ENCODE results near the gene ARL5A.
"Not testable (repeated sequence)": the region's sequence is repeated elsewhere in the genome, so short reads cannot be mapped to it uniquely, and the experiment has no call there.

The ARL5A gene

GRCh38 chr2:151796774-151797173, 31.4 kb downstream of the ARL5A start:
- DNase-seq (ENCODE audit: extremely low read depth in 1 of 2, low read depth in 1 of 2), result no peak

- DNase-seq (ENCODE audit: extremely low read depth in 1 of 2, low read depth in 1 of 2), result no peak
Observed at GRCh38 chr2:151795646-151796240, 32.5 kb downstream of the ARL5A start.

- DNase-seq (ENCODE audit: extremely low read depth in 1 of 2, low read depth in 1 of 2), result not testable (repeated sequence)
Observed at GRCh38 chr2:151794422-151794821, 33.8 kb downstream of the ARL5A start.

GRCh38 chr2:151793123-151793522, 35.1 kb downstream of the ARL5A start:
- no peak for DNase-seq (ENCODE audit: extremely low read depth in 1 of 2, low read depth in 1 of 2)

- no peak for DNase-seq (ENCODE audit: extremely low read depth in 1 of 2, low read depth in 1 of 2)
Observed at GRCh38 chr2:151792589-151792988, 35.6 kb downstream of the ARL5A start.

- no peak for DNase-seq (ENCODE audit: extremely low read depth in 1 of 2, low read depth in 1 of 2)
Observed at GRCh38 chr2:151791545-151791944, 36.7 kb downstream of the ARL5A start.

- DNase-seq (ENCODE audit: extremely low read depth in 1 of 2, low read depth in 1 of 2), result no peak
Observed at GRCh38 chr2:151790689-151791088, 37.5 kb downstream of the ARL5A start.

GRCh38 chr2:151789055-151789834, 39.0 kb downstream of the ARL5A start:
- DNase-seq (ENCODE audit: extremely low read depth in 1 of 2, low read depth in 1 of 2), result no peak

- no peak for DNase-seq (ENCODE audit: extremely low read depth in 1 of 2, low read depth in 1 of 2)
Observed at GRCh38 chr2:151786483-151786882, 41.7 kb downstream of the ARL5A start.

GRCh38 chr2:151786077-151786476, 42.1 kb downstream of the ARL5A start:
- no peak for DNase-seq (ENCODE audit: extremely low read depth in 1 of 2, low read depth in 1 of 2)

GRCh38 chr2:151783133-151783520, 45.1 kb downstream of the ARL5A start:
- DNase-seq (ENCODE audit: extremely low read depth in 1 of 2, low read depth in 1 of 2), result no peak

GRCh38 chr2:151782378-151783132, 45.7 kb downstream of the ARL5A start:
- DNase-seq (ENCODE audit: extremely low read depth in 1 of 2, low read depth in 1 of 2), result no peak

- no peak for DNase-seq (ENCODE audit: extremely low read depth in 1 of 2, low read depth in 1 of 2)
Observed at GRCh38 chr2:151781642-151782041, 46.6 kb downstream of the ARL5A start.

- no peak for DNase-seq (ENCODE audit: extremely low read depth in 1 of 2, low read depth in 1 of 2)
Observed at GRCh38 chr2:151780938-151781337, 47.3 kb downstream of the ARL5A start.

- DNase-seq (ENCODE audit: extremely low read depth in 1 of 2, low read depth in 1 of 2), result no peak
Observed at GRCh38 chr2:151777935-151778334, 50.3 kb downstream of the ARL5A start.

- no peak for DNase-seq (ENCODE audit: extremely low read depth in 1 of 2, low read depth in 1 of 2)
Observed at GRCh38 chr2:151777487-151777886, 50.7 kb downstream of the ARL5A start.

- no peak for DNase-seq (ENCODE audit: extremely low read depth in 1 of 2, low read depth in 1 of 2)
Observed at GRCh38 chr2:151776367-151776766, 51.9 kb downstream of the ARL5A start.

GRCh38 chr2:151775057-151775740, 53.0 kb downstream of the ARL5A start:
- DNase-seq (ENCODE audit: extremely low read depth in 1 of 2, low read depth in 1 of 2), result no peak

GRCh38 chr2:151774506-151774905, 53.7 kb downstream of the ARL5A start:
- no peak for DNase-seq (ENCODE audit: extremely low read depth in 1 of 2, low read depth in 1 of 2)

GRCh38 chr2:151771599-151772358, 56.4 kb downstream of the ARL5A start:
- no peak for DNase-seq (ENCODE audit: extremely low read depth in 1 of 2, low read depth in 1 of 2)

GRCh38 chr2:151770995-151771394, 57.2 kb downstream of the ARL5A start:
- no peak for DNase-seq (ENCODE audit: extremely low read depth in 1 of 2, low read depth in 1 of 2)

All from activated CD8-positive, alpha-beta memory T cell treated with anti-CD3 and anti-CD28 coated beads for 1 hour (primary cell).